CD4-positive, alpha-beta T cell (primary cell): ENCODE results near the gene PDXK. TPM values are rescaled to one million over a fixed set of nuclear protein-coding genes. Genes with fewer than 3 reads are reported as not detected.

Experiments used
- ATAC-seq: fragments of 200-7000 bp; cut with Tn5 transposase; one replicate; pipeline ENCODE4 v1.10.0; 2022; ENCODE audit warnings: mild to moderate bottlenecking; ENCODE audit not compliant: poor library complexity
- CTCF ChIA-PET: fragments of 350-600 bp; sonication (Branson Sonifier 250); formaldehyde crosslinking; loops from one replicate; lab custom pipeline; 2021; ENCODE audit warnings: antibody characterized with exemption, inconsistent platforms; lab: Charles Lee
- POLR2A ChIA-PET: fragments of 350-600 bp; sonication (Branson Sonifier 250); formaldehyde crosslinking; loops from one replicate; lab custom pipeline; 2021; ENCODE audit warnings: antibody characterized with exemption, inconsistent platforms; lab: Charles Lee
- DNase-seq, 14 experiments: peaks; one replicate each; pipeline ENCODE4 v3.0.0-alpha.2; 2013 to 2020; ENCODE audit warnings: mixed read lengths in 2 of 14
- H3K27ac ChIP-seq, 2 donors: one replicate each; pipeline versions ENCODE4 v1.5.1 to v1.7.0; 2013; ENCODE audit warnings: low read length in 2 of 2, low read depth in 1 of 2, mild to moderate bottlenecking in 1 of 2
- H3K27me3 ChIP-seq, 2 experiments: 1 replicate in 1 of 2; 2 replicates in 1 of 2; pipeline versions ENCODE4 v1.6.1 to v1.7.0; 2013; ENCODE audit warnings: low read length in 2 of 2, control low read depth in 1 of 2, mild to moderate bottlenecking in 1 of 2, moderate library complexity in 1 of 2; ENCODE audit not compliant: insufficient read depth in 2 of 2, control insufficient read depth in 1 of 2
- H3K36me3 ChIP-seq: one replicate; pipeline ENCODE4 v1.6.1; 2013; ENCODE audit warnings: low read length, control low read depth; ENCODE audit not compliant: insufficient read depth
- H3K4me1 ChIP-seq: one replicate; pipeline ENCODE4 v1.6.1; 2013; ENCODE audit warnings: low read length, control low read depth; ENCODE audit not compliant: insufficient read depth
- H3K4me3 ChIP-seq: one replicate; pipeline ENCODE4 v1.5.1; 2013; ENCODE audit warnings: mild to moderate bottlenecking, low read length, moderate library complexity
- H3K9me3 ChIP-seq, 2 experiments: 1 replicate in 1 of 2; 2 replicates in 1 of 2; pipeline versions ENCODE4 v1.6.1 to v1.7.0; 2013; ENCODE audit warnings: low read length in 2 of 2, mild to moderate bottlenecking in 2 of 2, control low read depth in 1 of 2, moderate library complexity in 1 of 2; ENCODE audit not compliant: control insufficient read depth in 1 of 2, insufficient read depth in 1 of 2
- H3K27ac Mint-ChIP-seq: one replicate; pipeline ENCODE4 v1.8.0; 2020; ENCODE audit warnings: mixed read lengths
- H3K27me3 Mint-ChIP-seq: one replicate; pipeline ENCODE4 v1.8.0; 2021; ENCODE audit warnings: mixed read lengths
- H3K36me3 Mint-ChIP-seq: one replicate; pipeline ENCODE4 v1.8.0; 2021; ENCODE audit warnings: low read depth, mixed read lengths
- H3K4me1 Mint-ChIP-seq: one replicate; pipeline ENCODE4 v1.8.0; 2021; ENCODE audit warnings: low read depth, mixed read lengths
- H3K4me3 Mint-ChIP-seq: one replicate; pipeline ENCODE4 v1.8.0; 2020; ENCODE audit warnings: mild to moderate bottlenecking, mixed read lengths
- H3K9me3 Mint-ChIP-seq: one replicate; pipeline ENCODE4 v1.8.0; 2020; ENCODE audit warnings: mixed read lengths
- intact Hi-C, 2 experiments: fragments of 100-400 bp; cut with DNase I in 1 of 2; cut with micrococcal nuclease in 1 of 2; formaldehyde crosslinking; loops; one replicate each; pipeline versions ENCODE4 v1.15.1 to v1.9.0; 2023 to 2025; cut with DNase I, micrococcal nuclease
- total RNA-seq, 174 experiments: library from RNA in 2 of 174; stranded (reverse) in 2 of 174; gene quantifications; one replicate each; pipeline ENCODE4 v1.2.3 and lab custom pipeline; 2021 to 2026
- TF ChIP-seq, protein P1 (sequence below): fragments of 200-600 bp; IDR thresholded peaks from one replicate; pipeline ENCODE4 v1.8.0; 2022; ENCODE audit warnings: antibody characterized with exemption, mild to moderate bottlenecking

The PDXK gene
- total RNA-seq, 2 experiments from 2014 or later, result 74.8 to 77.0 TPM

DNA sequence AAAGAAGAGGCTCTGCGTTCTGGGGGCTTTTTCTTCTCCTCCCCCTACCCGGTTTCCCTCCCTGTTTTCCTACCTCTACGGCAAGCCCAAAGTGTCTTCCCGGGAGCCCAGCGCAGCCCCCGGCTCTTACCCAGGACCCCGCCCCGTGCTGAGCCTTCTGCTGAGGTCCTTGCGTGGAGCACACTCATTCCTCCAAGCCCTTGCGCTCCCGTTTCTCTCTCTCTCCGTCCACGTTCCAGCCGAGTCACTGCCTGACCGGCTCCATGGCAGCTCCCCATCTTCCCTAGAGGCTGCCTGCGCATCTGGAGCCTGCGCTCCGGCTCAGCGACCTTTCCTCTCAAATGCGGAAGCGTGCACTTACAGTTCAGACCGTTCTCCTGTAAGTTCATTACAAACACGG, 24.9 kb upstream of the PDXK start:
- no peak for ATAC-seq
- Histone ChIP-seq H3K4me1 (no peaks in the 10 kb centered on the region), H3K9me3 (peaks cover 0 to 3% of the 10 kb centered on the region in 2 experiments), H3K4me3 (no peak overlapping the region), H3K27me3 (no peaks in the 10 kb centered on the region), H3K27ac (no peak overlapping the region), H3K36me3 (peaks cover 65% of the 10 kb centered on the region)
- Mint-ChIP-seq H3K27ac (no peak overlapping the region), H3K27me3 (no peaks in the 10 kb centered on the region), H3K4me3 (no peak overlapping the region), H3K9me3 (peaks cover 2% of the 10 kb centered on the region), H3K4me1 (peaks cover 7% of the 10 kb centered on the region), H3K36me3 (peaks cover 80% of the 10 kb centered on the region)
- intact Hi-C loops, result no loop called here
- DNase-seq, result no peak
- ChIA-PET POLR2A (no interaction called here), CTCF (no interaction called here)
- TF ChIP-seq, protein P1, sequence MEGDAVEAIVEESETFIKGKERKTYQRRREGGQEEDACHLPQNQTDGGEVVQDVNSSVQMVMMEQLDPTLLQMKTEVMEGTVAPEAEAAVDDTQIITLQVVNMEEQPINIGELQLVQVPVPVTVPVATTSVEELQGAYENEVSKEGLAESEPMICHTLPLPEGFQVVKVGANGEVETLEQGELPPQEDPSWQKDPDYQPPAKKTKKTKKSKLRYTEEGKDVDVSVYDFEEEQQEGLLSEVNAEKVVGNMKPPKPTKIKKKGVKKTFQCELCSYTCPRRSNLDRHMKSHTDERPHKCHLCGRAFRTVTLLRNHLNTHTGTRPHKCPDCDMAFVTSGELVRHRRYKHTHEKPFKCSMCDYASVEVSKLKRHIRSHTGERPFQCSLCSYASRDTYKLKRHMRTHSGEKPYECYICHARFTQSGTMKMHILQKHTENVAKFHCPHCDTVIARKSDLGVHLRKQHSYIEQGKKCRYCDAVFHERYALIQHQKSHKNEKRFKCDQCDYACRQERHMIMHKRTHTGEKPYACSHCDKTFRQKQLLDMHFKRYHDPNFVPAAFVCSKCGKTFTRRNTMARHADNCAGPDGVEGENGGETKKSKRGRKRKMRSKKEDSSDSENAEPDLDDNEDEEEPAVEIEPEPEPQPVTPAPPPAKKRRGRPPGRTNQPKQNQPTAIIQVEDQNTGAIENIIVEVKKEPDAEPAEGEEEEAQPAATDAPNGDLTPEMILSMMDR, result no peak

DNA sequence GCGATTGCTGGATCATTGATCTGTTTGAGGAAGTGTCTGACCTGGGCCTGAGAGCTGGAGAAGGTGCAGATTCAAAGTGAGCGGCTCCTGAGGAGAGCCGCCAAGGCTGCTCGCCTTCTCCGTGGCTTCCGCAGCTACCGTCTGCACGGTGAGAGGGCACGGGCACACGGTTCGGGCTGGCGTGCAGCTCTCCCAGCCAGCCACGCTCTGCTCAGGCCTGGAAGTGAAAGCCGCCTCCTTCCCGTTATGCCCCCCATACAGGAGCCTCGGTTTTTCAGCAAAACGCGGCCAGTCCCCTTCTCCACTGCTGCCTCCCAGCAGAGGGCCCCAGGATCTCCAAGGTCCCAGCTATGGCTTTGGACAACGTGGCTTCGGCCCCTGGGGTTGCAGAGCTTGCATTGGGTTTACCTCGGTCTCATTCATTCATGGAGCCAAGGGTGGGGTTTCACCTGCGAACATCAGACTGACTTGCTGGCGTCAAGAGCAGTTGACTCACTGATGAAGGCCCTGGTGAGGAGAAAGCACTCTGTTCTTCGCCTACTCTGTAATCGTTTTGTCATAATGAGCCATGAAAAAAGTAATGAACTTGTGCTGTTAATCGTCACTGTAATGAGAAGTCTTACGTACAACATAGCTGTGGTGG, 24.4 kb upstream of the PDXK start:
- intact Hi-C loops, result no loop called here
- Mint-ChIP-seq H3K27ac (no peak overlapping the region), H3K27me3 (no peaks in the 10 kb centered on the region), H3K4me3 (no peak overlapping the region), H3K9me3 (peaks cover 2% of the 10 kb centered on the region), H3K4me1 (peaks cover 7% of the 10 kb centered on the region), H3K36me3 (peaks cover 75% of the 10 kb centered on the region)
- no peaks in the 10 kb centered on the region for H3K4me1 ChIP-seq
- no peak for ATAC-seq
- DNase-seq, result no peak
- TF ChIP-seq, protein P1, result no peak
- no peak overlapping the region for H3K4me3 ChIP-seq
- H3K9me3 ChIP-seq, result peaks cover 0 to 3% of the 10 kb centered on the region in 2 experiments
- ChIA-PET CTCF (interaction anchor here (1.2 kb wide), 1 partner anchor 19 kb away, joined by 3 read pairs; no protein-coding TSS in a partner anchor), POLR2A (no interaction called here)
- H3K27ac ChIP-seq, result no peak overlapping the region
- peaks cover 60% of the 10 kb centered on the region for H3K36me3 ChIP-seq
- H3K27me3 ChIP-seq, result no peaks in the 10 kb centered on the region

DNA sequence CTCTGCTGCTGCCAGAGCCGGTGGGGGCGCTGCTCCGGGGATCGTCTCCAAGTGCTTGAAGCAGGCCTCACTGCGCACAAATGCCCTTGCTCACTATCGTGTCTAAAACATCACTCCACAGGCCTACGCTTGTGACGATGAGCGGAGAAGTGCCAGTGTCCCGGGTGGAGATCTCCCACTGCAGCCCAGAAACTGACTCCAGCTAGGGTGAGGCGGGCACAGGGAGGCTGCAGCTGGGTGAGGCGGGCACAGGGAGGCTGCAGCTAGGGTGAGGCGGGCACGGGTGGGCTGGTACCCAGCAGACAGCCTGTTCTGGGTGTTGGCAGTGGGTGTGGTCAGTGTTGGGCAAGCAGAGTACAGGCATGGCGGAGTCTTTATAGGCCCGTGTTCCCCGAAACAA, 22.7 kb upstream of the PDXK start:
- TF ChIP-seq, protein P1, result no peak
- Histone ChIP-seq H3K27ac (no peak overlapping the region), H3K4me1 (peaks cover 4% of the 10 kb centered on the region), H3K27me3 (no peaks in the 10 kb centered on the region), H3K36me3 (peaks cover 43% of the 10 kb centered on the region), H3K4me3 (no peak overlapping the region), H3K9me3 (peaks cover 0 to 3% of the 10 kb centered on the region in 2 experiments)
- intact Hi-C loops, result no loop called here
- no peak for ATAC-seq
- Mint-ChIP-seq H3K36me3 (peaks cover 58% of the 10 kb centered on the region), H3K27ac (no peak overlapping the region), H3K9me3 (peaks cover 2% of the 10 kb centered on the region), H3K4me3 (no peak overlapping the region), H3K4me1 (peaks cover 7% of the 10 kb centered on the region), H3K27me3 (no peaks in the 10 kb centered on the region)
- ChIA-PET POLR2A (no interaction called here), CTCF (no interaction called here)
- DNase-seq, result no peak
